Stomach (tissue), 4 donors: ENCODE measurements around the gene GRIK2.

Experiments used
- CTCF ChIP-seq, 7 experiments: fragments of 450-650 bp in 4 of 7; fragments of 200-600 bp in 3 of 7; sonication (generic) in 3 of 7; IDR thresholded peaks; one replicate each; pipeline ENCODE4 v1.5.1; 2016 to 2019; ENCODE audit warnings: antibody characterized with exemption in 7 of 7, control low read depth in 2 of 7, mild to moderate bottlenecking in 1 of 7
- POLR2A ChIP-seq, 4 donors: fragments of 450-650 bp; IDR thresholded peaks; one replicate each; pipeline ENCODE4 v1.6.1; 2016; ENCODE audit warnings: antibody characterized with exemption in 4 of 4, control low read depth in 2 of 4, mild to moderate bottlenecking in 1 of 4, moderate library complexity in 1 of 4

GRCh38 chr6:102115911-102116310 is 722.4 kb downstream of the GRIK2 start:
- TF ChIP-seq POLR2A (IDR thresholded peaks at IDR 0.05): no peak
- no peak for TF ChIP-seq CTCF (IDR thresholded peaks at IDR 0.05)
